Type B pancreatic cell (in vitro differentiated cells): ENCODE results near the gene VPS4A. TPM values are rescaled to one million over a fixed set of nuclear protein-coding genes. Genes with fewer than 3 reads are reported as not detected.

Experiments
- DNase-seq: peaks from one replicate; pipeline ENCODE4 v3.0.0; 2021; ENCODE audit warnings: mixed read lengths; ENCODE audit not compliant: unreplicated experiment; ENCODE audit errors: extremely low spot score
- H3K27ac Mint-ChIP-seq: 2 replicates; pipeline ENCODE4 v1.8.0; 2021; ENCODE audit warnings: mild to moderate bottlenecking, mixed read lengths
- H3K27me3 Mint-ChIP-seq: 2 replicates; pipeline ENCODE4 v1.8.0; 2021; ENCODE audit warnings: mixed read lengths
- H3K36me3 Mint-ChIP-seq: 2 replicates; pipeline ENCODE4 v1.8.0; 2021; ENCODE audit warnings: mixed read lengths
- H3K4me1 Mint-ChIP-seq: one replicate; pipeline ENCODE4 v1.8.0; 2021; ENCODE audit warnings: mixed read lengths; ENCODE audit not compliant: unreplicated experiment
- H3K4me3 Mint-ChIP-seq: 2 replicates; pipeline ENCODE4 v1.8.0; 2021; ENCODE audit warnings: mild to moderate bottlenecking, mixed read lengths
- H3K9me3 Mint-ChIP-seq: 2 replicates; pipeline ENCODE4 v1.8.0; 2021; ENCODE audit warnings: mixed read lengths
- total RNA-seq: library from RNA; stranded (reverse); gene quantifications from 2 replicates; pipeline ENCODE4 v1.2.1, GENCODE V29; 2021; ENCODE audit warnings: low replicate concordance
- TF ChIP-seq, protein P1 (sequence below): fragments of 200-600 bp; sonication (generic); conservative IDR thresholded peaks from 2 replicates; pipeline ENCODE4 v1.5.0; 2021; ENCODE audit warnings: antibody characterized with exemption, mild to moderate bottlenecking

The VPS4A gene
- total RNA-seq, 1 donor from 2014 or later: 31.2 TPM

DNA sequence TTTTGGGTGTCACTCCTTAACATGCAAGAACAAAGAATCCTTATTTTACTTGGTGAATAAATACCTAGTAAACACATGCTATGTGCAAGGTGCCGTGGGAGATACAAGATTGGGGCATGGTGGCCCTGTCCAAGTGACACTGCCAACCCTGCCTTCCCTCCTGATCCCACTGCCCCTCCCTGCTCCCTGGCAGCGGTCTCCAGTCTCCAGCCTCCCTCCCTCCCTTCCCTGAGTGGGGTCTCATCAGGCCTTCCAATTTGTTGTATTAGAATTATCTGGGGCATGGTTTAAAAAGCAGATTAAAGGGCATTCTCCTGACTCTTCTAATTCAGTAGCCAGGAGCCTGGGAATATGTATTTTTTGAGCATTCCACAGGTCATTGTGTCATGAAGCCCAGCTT, 52.9 kb downstream of the VPS4A start:
- no peak overlapping the region for H3K27ac Mint-ChIP-seq
- TF ChIP-seq, protein P1, sequence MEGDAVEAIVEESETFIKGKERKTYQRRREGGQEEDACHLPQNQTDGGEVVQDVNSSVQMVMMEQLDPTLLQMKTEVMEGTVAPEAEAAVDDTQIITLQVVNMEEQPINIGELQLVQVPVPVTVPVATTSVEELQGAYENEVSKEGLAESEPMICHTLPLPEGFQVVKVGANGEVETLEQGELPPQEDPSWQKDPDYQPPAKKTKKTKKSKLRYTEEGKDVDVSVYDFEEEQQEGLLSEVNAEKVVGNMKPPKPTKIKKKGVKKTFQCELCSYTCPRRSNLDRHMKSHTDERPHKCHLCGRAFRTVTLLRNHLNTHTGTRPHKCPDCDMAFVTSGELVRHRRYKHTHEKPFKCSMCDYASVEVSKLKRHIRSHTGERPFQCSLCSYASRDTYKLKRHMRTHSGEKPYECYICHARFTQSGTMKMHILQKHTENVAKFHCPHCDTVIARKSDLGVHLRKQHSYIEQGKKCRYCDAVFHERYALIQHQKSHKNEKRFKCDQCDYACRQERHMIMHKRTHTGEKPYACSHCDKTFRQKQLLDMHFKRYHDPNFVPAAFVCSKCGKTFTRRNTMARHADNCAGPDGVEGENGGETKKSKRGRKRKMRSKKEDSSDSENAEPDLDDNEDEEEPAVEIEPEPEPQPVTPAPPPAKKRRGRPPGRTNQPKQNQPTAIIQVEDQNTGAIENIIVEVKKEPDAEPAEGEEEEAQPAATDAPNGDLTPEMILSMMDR: no peak
- no peaks in the 10 kb centered on the region for H3K27me3 Mint-ChIP-seq
- no peak overlapping the region for H3K4me3 Mint-ChIP-seq
- peaks cover 23% of the 10 kb centered on the region for H3K36me3 Mint-ChIP-seq
- DNase-seq: peak; percentile 50
- no peaks in the 10 kb centered on the region for H3K9me3 Mint-ChIP-seq
- H3K4me1 Mint-ChIP-seq: peaks cover 7% of the 10 kb centered on the region

DNA sequence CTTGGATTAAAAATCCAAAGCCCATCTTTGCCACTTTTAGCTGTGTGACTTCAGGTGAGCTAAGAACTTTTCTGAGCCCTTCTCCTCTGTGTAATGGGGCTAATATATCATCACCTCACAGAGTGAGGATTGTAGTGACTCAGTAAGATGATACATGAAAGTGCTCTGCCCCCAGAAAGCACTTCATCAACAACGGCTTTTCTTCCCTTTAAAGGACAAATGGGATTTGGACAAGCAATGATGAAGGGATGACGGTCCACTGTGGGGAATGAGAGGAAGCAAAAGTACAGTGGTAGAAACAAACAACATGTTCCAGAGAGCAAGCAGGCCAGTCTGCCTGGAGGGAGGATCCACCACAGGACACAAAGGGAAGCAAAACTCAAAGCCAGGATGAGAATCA, 54.8 kb downstream of the VPS4A start:
- no peaks in the 10 kb centered on the region for H3K27me3 Mint-ChIP-seq
- no peaks in the 10 kb centered on the region for H3K9me3 Mint-ChIP-seq
- TF ChIP-seq, protein P1: no peak
- DNase-seq: no peak
- H3K27ac Mint-ChIP-seq: no peak overlapping the region
- H3K4me1 Mint-ChIP-seq: peaks cover 7% of the 10 kb centered on the region
- H3K36me3 Mint-ChIP-seq: peaks cover 36% of the 10 kb centered on the region
- H3K4me3 Mint-ChIP-seq: no peak overlapping the region

DNA sequence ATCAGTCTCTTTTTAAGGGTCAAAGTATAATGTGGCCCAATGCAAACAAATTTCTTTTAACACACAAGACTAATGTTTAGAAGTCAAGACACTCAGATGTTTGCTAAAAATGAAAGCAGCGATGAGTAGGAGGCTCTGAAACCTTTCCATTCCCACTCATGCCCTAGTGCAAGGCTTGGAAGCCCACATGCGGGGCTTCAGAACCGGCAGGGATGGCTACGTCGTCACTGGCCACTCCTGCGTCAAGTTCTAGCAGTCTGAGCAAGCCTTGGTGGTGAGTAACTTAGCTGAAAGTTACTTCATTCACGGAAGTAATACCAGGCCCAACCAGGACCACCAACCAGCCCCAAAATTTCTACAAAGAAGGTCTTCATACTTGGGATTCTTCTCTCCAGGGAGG, 55.3 kb downstream of the VPS4A start:
- no peak for DNase-seq
- Mint-ChIP-seq H3K36me3 (peaks cover 35% of the 10 kb centered on the region), H3K27ac (no peak overlapping the region), H3K27me3 (no peaks in the 10 kb centered on the region), H3K9me3 (no peaks in the 10 kb centered on the region), H3K4me1 (peaks cover 7% of the 10 kb centered on the region), H3K4me3 (no peak overlapping the region)
- TF ChIP-seq, protein P1: no peak

DNA sequence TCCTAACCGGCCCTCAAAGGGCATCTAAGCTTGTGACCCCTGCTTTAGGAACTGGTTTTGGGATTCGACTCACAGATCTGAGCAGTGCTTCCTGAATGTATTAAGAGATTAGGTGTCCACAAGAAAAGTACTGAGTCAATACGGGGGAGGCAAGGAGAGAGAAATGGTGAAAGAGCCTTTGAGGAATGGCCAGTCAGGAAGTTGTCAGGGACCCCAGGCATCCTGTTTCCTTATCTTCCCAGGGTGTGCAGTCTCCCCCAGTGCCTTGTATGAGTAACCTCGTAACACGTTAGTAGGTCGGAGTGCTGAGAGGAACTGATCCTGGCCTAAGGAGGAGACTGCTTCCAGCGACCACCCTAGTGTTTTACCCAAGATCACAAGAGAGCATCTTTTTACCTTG, 56.8 kb downstream of the VPS4A start:
- peaks cover 2% of the 10 kb centered on the region for H3K4me1 Mint-ChIP-seq
- no peak for DNase-seq
- peaks cover 30% of the 10 kb centered on the region for H3K36me3 Mint-ChIP-seq

DNA sequence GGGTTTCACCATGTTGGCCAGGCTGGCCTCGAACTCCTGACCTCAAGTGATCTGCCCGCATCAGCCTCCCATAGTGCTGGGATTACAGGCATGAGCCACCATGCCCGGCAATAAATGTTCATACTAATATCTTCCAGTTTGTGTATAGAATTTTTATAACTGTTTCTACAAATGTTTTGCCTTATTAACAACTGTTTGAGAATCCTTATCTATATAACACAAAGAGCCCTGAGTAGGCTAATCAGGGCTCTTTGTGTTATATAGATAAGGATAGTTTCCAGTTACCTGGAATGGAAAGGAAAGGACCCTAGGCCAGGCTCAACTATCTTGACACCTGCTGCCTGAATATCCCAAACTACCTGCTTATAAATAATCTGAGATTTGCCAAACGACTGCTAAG, 57.7 kb downstream of the VPS4A start:
- H3K27ac Mint-ChIP-seq: no peak overlapping the region
- H3K36me3 Mint-ChIP-seq: peaks cover 33% of the 10 kb centered on the region
- DNase-seq: no peak
- H3K9me3 Mint-ChIP-seq: no peaks in the 10 kb centered on the region
- no peak overlapping the region for H3K4me3 Mint-ChIP-seq
- H3K4me1 Mint-ChIP-seq: peaks cover 7% of the 10 kb centered on the region
- no peaks in the 10 kb centered on the region for H3K27me3 Mint-ChIP-seq
- TF ChIP-seq, protein P1: no peak

More for the DNA sequence above, 56.8 kb downstream of the VPS4A start:
- no peak overlapping the region for H3K27ac Mint-ChIP-seq
- no peaks in the 10 kb centered on the region for H3K27me3 Mint-ChIP-seq
- no peak overlapping the region for H3K4me3 Mint-ChIP-seq
- H3K9me3 Mint-ChIP-seq: no peaks in the 10 kb centered on the region
- TF ChIP-seq, protein P1: no peak

DNA sequence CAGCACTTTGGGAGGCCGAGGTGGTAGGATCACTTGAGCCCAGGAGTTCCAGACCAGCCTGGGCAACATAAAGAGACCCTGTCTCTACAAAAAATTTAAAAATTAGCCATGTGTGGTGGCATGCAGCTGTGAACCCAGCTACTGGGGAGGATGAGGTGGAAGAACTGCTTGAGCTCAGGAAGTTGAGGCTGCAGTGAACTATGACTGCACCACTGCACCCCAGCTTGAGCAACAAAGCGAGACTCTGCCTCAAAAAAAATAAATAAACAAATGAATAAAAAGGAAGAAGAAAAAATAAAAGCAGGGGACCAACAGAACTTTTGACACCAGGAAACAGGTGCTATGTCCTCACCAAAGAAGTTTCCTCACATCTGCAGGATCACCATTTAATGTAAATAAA, 60.4 kb downstream of the VPS4A start:
- TF ChIP-seq, protein P1: no peak
- peaks cover 7% of the 10 kb centered on the region for H3K4me1 Mint-ChIP-seq
- no peaks in the 10 kb centered on the region for H3K9me3 Mint-ChIP-seq
- DNase-seq: no peak
- H3K27ac Mint-ChIP-seq: no peak overlapping the region
- peaks cover 29% of the 10 kb centered on the region for H3K36me3 Mint-ChIP-seq
- H3K4me3 Mint-ChIP-seq: no peak overlapping the region
- no peaks in the 10 kb centered on the region for H3K27me3 Mint-ChIP-seq
